Amniotic stem cell (primary cell): ENCODE results near the gene FGF6.
"Not testable (repeated sequence)": the region's sequence is repeated elsewhere in the genome, so short reads cannot be mapped to it uniquely, and the experiment has no call there.

ENCODE experiments used
- DNase-seq: peaks from one replicate; lab custom pipeline; 2025; lab: John Stamatoyannopoulos, UW

The FGF6 gene

DNA sequence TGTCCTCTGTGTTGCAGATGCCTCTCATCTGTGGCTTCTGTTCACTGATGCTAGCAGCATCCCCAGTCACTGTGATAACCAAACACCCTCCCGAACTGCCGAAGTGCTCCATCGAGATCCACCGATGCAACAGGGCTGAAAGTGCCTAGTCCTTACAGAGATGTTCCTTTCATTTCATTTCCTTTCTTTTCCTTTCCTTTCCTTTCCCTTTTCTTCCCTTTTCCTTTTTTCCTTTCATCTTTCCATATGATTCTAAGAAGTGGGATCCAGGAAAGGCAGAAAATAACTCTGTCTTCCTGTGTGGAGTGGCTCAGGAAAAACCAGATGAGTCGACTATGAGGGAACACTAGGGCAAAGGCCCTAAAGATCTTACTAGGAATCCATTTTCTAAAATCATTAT, 26.7 kb downstream of the FGF6 start:
- no peak for DNase-seq

DNA sequence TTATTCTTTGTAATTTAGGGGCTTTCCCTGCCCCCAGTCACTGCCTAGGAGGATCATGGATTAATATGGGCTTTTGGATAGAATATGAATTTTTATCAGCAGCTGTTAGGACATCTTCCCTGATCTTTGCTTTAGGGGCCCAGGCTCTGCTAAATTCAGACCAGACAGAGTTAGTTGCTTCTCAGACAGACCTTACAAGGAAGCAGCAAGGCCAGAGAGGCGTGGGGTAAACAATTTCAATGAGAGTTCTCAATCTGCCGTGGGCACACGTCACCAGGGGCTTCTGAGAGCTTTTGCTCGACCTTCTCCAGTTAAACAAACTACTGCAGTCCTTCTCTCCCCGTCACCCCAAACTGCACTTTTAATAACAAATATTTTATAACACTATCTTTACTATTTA, 27.7 kb downstream of the FGF6 start:
- no peak for DNase-seq

DNA sequence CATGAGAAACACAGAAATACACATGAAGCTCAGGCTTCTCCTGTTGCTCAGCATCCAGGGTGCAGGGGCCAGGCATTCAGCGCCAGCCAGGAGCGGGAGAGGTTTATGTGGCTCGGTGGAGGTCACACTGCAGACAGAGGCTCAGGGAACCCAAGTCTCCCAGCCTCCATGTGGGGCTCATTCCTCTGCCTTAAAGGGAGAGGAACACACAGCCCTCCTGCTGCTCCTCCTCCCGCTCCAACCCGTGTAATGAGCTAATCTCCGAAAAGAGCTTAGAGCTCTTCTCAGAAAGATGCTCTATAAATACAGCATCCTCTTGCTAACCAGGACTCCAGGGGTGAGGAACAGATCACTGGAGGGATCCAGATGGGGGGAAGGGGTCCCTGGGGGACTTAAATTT, 28.2 kb downstream of the FGF6 start:
- no peak for DNase-seq

DNA sequence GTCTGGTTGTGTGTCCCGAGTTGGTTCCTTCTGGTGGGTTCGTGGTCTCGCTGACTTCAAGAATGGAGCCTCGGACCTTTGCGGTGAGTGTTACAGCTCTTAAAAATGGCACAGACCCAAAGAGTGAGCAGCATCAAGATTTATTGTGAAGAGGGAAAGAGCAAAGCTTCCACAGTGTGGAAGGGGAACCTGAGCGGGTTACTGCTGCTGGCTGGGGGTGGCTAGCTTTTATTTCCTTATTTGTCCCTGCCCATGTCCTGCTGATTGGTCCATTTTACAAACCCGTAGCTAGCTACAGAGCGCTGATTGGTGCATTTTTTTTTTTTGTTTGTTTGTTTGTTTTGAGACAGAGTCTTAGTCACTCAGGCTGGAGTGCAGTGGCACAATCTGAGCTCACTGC, 29.3 kb downstream of the FGF6 start:
- DNase-seq: no peak

DNA sequence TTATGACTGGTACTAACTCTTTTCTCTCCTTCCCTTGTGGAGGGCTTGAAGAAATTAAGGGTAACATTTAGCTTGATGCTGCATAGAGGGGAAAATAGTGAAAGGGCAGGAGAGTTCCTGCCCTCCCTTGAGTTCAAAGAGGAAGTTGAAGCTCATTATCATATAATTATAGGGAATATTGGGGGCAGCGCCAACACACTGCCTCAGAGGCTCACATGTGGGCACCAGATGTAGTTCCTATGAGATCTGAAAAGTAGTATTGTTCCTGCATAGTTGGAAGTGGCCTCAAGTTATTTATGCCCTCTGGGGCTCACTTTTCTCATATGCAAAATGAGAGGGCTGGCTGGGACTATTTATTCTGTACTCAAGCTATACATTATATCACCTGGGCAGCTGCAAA, 33.1 kb downstream of the FGF6 start:
- DNase-seq: no peak

DNA sequence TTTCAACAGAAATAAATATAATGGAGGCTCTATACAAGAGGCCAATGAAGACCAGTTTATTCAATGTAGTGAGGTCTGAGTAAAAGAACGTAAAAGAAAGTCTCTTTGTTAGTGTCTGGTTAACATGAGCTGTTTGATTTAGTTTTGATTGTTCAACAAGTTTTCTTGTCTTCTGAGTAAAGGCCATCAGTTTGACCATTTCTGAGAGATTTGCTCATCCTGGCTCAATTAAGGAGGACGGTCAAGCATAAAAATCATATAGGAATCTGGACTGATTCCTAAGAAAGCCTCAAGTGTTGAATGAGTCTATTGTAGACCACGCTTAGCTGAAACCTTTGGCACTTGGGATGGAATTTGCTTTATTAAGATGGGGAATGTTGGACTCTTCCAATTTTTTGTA, 33.6 kb downstream of the FGF6 start:
- no peak for DNase-seq

DNA sequence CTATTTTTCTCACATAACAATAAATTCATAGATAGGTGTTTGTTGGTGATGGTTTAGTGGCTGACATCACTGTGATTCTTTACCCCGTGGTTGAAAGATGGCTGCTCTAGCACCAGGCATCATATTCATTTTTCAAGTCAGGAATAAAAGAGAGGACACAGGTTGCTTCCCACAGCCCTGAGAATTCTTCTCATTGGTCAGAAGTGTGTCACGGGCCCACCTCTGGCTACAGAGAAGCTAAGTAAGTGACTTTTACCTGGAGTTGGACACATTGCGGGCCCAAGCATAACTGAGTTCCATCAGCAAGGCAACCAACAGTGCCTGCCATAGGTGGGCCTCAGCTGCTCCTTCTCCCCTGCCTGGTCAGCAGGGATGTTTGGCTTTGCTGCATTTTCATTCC, 38.5 kb downstream of the FGF6 start:
- DNase-seq: no peak

DNA sequence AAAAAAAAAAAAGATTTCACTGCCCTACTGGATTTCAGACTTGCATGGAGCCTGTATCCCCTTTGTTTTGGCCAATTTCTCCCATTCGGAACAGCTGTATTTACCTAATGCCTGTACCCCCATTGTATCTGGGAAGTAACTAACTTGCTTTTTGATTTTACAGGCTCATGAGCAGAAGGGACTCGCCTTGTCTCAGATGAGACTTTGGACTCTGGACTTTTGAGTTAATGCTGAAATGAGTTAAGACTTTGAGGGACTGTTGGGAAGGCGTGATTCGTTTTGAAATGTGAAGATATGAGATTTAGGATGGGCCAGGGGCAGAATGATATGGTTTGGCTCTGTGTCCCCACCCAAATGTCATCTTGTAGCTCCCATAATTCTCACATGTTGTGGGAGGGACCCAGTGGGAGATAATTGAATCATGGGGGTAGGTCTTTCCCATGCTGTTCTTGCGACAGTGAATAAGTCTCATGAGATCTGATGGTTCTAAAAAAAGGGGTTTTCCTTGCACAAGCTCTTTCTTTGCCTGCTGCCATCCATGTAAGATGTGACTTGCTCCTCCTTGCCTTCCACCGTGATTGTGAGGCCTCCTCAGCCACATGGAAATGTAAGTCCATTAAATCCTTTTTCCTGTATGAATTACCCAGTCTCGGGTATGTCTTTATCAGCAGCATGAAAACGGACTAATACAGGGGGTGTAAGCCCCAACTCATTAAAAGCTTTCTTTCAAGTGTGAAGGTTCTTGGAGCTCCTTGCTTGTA, 40.6 kb downstream of the FGF6 start:
- DNase-seq: not testable (repeated sequence)

DNA sequence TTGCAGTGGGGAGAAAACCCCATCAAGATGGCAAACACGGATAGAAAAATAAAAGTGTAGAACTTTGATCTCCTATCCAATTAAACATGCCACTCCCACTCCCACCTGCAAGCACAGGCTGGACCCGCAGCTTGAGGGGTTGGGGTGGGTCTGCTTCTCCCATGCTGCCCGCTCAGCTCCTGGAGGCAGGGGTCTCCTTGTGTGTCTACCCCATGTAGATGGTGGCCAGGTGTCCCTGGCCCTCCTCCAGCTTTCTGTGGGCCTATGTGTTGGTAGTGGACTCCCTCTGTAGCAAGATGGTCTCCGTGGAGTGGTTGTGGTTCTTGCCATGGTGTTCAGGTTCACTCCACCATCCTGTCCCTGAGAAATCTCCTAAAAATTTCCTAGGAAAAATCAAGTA, 42.6 kb downstream of the FGF6 start:
- no peak for DNase-seq

DNA sequence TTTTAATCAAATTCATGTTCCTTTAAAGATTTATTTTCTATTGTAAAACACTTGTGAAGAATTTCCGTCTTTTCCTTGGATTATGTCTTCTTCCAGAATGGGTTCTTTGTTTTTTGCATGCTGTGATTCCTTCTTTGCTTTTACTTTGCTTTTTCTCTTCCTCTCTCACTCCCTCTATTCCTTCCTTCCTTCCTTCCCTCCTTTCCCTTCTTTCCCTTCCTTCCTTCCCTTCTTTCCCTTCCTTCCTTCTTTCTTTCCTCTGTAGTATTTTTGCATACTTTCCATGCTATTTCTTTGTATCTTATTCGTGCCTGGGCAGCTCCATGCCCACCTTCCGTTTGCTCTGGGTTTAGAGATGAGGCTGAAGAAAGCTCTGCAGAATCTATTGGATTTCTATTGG, 44.5 kb downstream of the FGF6 start:
- DNase-seq: no peak

DNA sequence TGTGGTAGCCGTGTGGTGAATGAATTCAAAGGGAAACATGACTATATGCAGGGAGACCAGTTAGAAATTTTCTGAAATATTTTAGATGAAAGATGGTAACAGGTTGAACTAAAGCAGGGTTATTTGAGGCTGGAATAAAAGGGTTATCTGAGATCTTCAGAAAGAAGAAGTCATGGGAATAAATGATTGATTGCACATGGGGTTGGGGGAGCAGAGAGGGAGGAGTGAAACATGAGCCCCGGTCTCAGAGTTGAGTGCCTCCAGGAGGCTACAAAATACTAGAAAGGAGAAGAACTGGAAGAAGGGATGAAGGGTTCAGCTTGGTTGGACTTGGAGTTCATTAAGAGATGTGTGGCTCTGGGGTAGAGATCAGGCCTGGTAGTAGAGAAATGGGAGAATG, 49.8 kb downstream of the FGF6 start:
- no peak for DNase-seq

DNA sequence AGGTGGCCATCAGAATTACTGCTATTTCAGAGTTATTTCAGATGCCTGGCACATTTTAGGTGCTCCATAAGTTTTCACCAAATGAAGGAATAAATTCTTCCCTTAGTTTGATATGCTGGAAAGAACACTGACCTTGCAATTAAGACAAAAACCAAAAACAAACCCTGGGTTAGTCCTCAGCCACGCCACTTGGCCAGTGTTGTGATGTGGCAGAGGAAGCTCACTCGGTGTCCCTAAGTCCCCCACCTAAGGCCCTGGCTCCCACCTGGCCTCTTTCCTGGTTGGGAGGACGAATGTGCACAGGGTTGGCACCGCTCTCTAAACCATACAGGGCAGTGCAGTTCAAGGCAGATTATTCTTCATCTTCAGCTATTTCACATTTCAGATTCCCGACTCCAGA, 52.4 kb downstream of the FGF6 start:
- no peak for DNase-seq

DNA sequence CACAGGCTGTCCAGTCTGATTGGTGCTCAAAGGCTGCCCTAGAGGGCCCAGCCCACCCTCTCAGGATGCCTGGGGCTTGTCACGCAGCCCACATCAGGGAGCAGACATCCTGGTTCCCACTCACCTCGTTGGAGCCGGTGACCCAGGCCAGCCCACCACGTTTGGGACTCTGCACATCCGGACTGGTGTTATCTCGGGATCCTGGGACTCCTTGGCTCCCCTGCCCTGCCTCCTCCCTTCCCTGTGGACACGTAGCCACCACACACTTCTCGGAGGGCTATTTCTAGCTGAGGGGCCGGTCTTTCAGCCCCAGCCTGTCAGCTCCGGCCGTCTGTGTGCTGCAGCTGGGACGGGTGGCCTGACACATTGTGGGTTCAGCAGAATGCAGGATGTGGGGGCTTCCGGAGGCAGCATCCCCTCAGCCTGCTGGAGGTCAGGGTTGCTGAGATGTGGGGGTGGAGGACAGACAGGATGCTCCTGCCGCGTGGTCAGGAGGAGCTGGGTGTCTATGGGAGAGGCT, 53.3 kb downstream of the FGF6 start:
- DNase-seq: no peak

DNA sequence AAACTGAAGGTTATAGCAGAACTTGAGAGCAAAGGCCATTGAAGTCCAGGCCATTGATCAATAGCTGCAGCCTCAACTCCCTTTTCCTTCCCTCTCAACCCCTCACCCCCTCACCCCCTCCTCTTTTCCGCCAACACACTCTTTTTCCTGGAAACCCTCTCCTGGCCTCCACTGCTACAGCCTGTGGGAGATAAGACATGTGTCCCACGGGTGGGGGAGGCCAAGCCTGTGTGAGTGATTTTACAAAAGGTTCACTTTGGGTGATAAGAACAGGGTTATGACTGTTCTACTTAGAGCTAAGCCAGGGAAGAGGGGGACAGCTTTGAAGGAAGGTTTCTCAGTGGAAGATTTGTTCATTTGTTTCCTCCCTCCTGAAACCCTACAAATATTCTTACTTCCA, 57.0 kb downstream of the FGF6 start:
- no peak for DNase-seq

DNA sequence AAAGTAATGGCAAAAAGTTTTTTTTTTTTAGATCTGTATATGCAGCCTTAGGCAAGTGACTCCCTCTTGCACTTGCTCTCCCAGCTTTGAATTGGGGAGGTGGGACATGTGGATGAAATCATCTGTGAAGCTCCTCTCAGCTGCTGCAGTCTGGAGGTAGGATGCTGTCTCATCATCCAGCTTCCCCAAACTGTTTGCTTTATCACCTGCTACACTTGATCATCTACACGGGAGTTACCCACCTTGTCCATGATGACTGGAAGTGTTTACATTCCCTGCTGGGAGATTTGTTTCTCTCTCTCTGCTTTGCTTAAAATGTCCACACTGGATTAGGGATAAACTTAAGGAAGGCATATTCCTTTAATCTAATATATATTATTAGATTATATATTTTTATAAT, 57.6 kb downstream of the FGF6 start:
- no peak for DNase-seq

DNA sequence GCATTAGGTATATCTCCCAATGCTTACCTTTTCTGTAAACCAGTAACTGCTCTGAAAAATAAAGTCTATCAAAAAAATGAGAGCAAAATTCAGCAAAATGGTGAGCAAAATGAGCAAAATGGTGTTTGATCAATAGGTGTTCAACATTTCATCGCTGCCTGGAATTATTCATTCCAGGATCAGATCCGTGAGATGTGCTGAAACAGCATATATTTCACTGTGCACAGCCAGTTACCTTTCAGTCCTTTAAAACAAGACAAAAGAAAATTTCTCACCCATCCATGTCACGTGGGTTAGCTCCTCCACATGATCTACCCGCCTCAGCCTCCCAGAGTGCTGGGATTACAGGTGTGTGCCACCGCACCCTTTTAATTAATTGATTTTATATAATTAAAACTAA, 58.0 kb downstream of the FGF6 start:
- DNase-seq: no peak

DNA sequence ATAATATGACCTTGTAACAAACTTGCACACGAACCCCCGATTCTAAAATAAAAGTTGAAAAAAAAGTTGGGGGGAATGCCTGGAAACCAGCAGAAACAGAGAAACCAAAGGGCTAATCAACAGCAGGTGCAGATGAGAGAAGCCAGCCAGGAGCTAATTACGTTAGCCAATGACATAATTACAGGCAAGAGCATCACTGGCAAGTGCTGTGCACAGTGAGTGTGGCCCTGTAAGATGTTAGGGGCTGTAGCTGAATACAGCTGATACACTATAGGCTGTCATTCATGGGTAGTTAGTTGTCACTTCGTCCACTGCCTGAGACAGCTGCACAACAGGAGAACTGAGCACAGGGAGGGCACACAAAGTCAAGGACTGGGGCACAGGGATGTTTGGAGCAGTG, 58.8 kb downstream of the FGF6 start:
- DNase-seq: no peak
